ENCODE data around the gene PILRA.
"Not testable (repeated sequence)": the region's sequence is repeated elsewhere in the genome, so short reads cannot be mapped to it uniquely, and the experiment has no call there.

Gene PILRA

GRCh38 chr7:100435401-100436304 is 62.4 kb downstream of the PILRA start:
- DNase-seq: no peak

- no peak for DNase-seq
Measured at GRCh38 chr7:100437150-100438100, 64.1 kb downstream of the PILRA start.

- no peak for DNase-seq
Measured at GRCh38 chr7:100438172-100438571, 64.9 kb downstream of the PILRA start.

- not testable (repeated sequence) for DNase-seq
Measured at GRCh38 chr7:100438731-100439130, 65.4 kb downstream of the PILRA start.

- DNase-seq: not testable (repeated sequence)
Measured at GRCh38 chr7:100439244-100439643, 66.0 kb downstream of the PILRA start.

DNA sequence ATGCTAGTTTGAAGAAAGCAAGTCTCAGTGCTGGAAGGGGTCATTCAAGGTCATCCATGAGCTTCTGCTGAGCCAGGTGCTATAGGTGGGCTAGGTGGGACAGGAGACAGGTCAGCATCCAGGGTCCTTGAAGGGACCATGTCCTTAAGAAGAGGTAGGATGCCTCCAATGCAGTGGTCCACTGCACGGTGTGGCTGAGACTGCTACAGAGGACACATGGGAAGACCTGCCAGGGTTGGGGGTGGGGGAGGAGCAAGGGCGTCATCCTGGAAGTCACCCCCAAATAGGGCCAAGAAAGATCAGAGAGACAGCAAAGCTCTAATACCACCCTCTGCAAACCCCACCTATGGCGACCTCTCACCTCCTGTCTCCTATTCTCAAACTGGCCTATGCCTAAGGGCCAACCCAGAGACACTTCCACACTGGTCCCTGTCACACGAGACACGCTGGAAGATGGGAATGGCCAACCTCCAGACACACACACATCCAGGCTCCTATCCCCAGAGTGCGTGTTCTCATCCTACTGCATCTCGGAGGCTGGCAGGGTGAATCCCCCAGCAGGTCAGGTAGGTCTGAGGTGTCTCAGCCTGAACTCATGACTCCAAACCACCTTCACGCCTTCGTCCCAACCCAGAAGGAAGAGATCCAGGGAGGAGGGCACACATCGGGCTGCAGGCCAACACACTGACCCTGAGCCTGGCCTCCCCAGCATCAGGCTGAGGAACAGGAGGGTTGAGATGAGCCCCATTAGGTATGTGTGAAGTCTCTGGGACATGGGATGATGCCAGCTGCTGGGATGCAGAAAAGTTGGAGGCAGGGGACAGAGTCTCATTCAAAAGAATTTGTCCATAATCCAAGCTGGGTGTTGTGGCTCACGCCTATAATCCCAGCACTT is 68.6 kb downstream of the PILRA start:
- DNase-seq: no peak

DNA sequence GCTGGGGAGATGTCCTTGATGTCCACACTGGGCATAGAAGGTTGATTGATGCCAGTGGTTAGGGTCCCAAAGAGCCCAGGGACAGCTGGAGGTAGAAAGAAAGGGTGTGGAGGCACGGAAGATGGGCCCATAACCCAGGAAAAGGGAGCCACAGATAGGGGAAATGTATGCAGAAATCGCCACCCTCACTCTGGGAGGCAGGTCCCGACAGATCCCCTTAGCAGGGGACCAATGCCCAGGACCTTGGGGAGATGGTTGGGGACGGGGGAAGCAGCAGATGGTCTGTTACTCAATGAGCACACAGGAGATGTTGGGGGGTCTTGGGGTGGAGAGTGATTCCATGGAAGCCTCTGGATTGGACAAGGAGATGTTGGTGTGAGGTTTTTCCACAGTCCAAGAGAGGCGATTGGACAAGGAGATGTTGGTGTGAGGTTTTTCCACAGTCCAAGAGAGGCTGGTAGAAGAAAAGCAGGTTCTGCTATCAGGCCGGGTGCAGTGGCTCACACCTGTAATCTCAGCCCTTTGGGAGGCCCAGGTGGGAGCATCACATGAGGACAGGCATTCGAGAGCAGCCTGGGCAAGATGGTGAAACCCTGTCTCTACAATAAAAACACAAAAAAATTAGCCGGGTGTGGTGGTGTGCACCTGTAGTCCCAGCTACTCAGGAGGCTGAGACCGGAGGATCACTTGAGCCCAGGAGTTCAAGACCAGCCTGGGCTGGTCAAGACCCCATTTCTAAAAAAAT is 70.0 kb downstream of the PILRA start:
- DNase-seq: no peak

GRCh38 chr7:100444311-100445278 is 71.3 kb downstream of the PILRA start:
- DNase-seq: no peak

- no peak for DNase-seq
Measured at GRCh38 chr7:100446040-100446439, 72.8 kb downstream of the PILRA start.

DNA sequence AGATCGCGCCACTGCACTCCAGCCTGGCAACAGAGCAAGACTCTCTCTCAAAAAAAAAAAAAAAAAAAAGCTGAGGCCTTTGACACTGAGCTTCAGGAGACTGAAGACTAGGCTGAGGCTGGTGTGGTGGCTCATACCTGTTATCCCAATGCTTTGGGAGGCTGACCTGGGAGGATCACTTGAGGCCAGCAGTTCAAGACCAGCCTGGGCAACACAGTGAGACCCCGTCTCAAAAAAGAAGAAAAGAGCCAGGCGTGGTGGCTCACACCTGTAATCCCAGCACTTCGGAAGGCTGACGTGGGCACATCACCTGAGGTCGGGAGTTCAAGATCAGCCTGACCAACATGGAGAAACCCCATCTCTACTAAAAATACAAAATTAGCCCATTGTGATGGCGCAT is 74.1 kb downstream of the PILRA start:
- not testable (repeated sequence) for DNase-seq

- no peak for DNase-seq
Measured at GRCh38 chr7:100449190-100449795, 76.0 kb downstream of the PILRA start.
